PC-9 (cell line): Measurements from ENCODE around the gene KPNB1.

Source experiments
- EZH2 ChIP-seq: fragments of 200-600 bp; sonication (generic); IDR thresholded peaks from 2 replicates; pipeline ENCODE4 v1.8.0; 2017; ENCODE audit warnings: antibody characterized with exemption, low read depth
- TF ChIP-seq, protein P1 (sequence below): fragments of 200-600 bp; sonication (generic); conservative IDR thresholded peaks from 2 replicates; pipeline ENCODE4 v1.6.1; 2017; ENCODE audit warnings: mixed run types, antibody characterized with exemption, mild to moderate bottlenecking, moderate library complexity

DNA sequence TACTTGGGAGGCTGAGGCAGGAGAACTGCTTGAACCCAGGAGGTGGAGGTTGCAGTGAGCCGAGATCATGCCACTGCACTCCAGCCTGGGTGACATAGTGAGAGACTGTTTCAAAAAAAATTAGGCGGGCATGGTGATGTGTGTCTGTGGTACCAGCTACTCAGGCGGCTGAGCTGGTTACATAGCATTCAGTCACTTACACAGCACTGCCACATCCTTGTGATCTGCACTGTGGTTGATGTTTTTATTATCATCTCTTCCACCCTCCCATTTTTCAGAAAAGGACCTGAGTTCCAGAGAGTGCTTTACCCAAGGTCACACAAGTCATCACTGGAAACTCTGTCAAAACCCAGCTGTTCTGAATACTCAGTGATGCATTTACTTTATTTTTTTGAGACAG is 14.8 kb upstream of the KPNB1 start:
- TF ChIP-seq, protein P1, sequence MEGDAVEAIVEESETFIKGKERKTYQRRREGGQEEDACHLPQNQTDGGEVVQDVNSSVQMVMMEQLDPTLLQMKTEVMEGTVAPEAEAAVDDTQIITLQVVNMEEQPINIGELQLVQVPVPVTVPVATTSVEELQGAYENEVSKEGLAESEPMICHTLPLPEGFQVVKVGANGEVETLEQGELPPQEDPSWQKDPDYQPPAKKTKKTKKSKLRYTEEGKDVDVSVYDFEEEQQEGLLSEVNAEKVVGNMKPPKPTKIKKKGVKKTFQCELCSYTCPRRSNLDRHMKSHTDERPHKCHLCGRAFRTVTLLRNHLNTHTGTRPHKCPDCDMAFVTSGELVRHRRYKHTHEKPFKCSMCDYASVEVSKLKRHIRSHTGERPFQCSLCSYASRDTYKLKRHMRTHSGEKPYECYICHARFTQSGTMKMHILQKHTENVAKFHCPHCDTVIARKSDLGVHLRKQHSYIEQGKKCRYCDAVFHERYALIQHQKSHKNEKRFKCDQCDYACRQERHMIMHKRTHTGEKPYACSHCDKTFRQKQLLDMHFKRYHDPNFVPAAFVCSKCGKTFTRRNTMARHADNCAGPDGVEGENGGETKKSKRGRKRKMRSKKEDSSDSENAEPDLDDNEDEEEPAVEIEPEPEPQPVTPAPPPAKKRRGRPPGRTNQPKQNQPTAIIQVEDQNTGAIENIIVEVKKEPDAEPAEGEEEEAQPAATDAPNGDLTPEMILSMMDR: no peak
- TF ChIP-seq EZH2: no peak
